SK-N-SH treated with all-trans-retinoic acid at 6 μM for 48 hours (cell line): Measurements from ENCODE around the gene TOB1.

Source experiments
- BACH2 ChIP-seq: fragments of 250-450 bp; sonication (Bioruptor Pico); IDR thresholded peaks from 2 replicates; pipeline ENCODE4 v1.9.0; 2021; ENCODE audit warnings: mild to moderate bottlenecking, borderline replicate concordance
- CREB5 ChIP-seq: fragments of 250-450 bp; sonication (Bioruptor Pico); IDR thresholded peaks from 2 replicates; pipeline ENCODE4 v1.5.1; 2020; ENCODE audit warnings: low read depth, mild to moderate bottlenecking, moderate library complexity
- ESRRG ChIP-seq: fragments of 250-450 bp; sonication (Bioruptor Pico); IDR thresholded peaks from 2 replicates; pipeline ENCODE4 v1.6.1; 2021; ENCODE audit warnings: mild to moderate bottlenecking
- ISL1 ChIP-seq: fragments of 250-450 bp; sonication (Bioruptor Pico); IDR thresholded peaks from 2 replicates; pipeline ENCODE4 v2.1.2; 2022; ENCODE audit warnings: mild to moderate bottlenecking, moderate library complexity
- PATZ1 ChIP-seq: fragments of 250-450 bp; sonication (Bioruptor Pico); IDR thresholded peaks from 2 replicates; pipeline ENCODE4 v1.8.0; 2020; ENCODE audit warnings: mild to moderate bottlenecking, moderate library complexity, borderline replicate concordance
- POU6F1 ChIP-seq: fragments of 250-450 bp; sonication (Bioruptor Pico); IDR thresholded peaks from 2 replicates; pipeline ENCODE4 v1.8.0; 2021; ENCODE audit warnings: low read depth, mild to moderate bottlenecking, moderate library complexity, borderline replicate concordance
- RARB ChIP-seq: fragments of 250-450 bp; sonication (Bioruptor Pico); IDR thresholded peaks from 2 replicates; pipeline ENCODE4 v1.8.0; 2021; ENCODE audit warnings: mild to moderate bottlenecking, moderate library complexity
- ZFP3 ChIP-seq: fragments of 250-450 bp; sonication (Bioruptor Pico); IDR thresholded peaks from 2 replicates; pipeline ENCODE4 v1.5.0; 2020; ENCODE audit warnings: mild to moderate bottlenecking, moderate library complexity
- ZFP30 ChIP-seq: fragments of 450-650 bp; formaldehyde crosslinking; IDR thresholded peaks from 2 replicates; pipeline ENCODE4 v1.5.0; 2022; ENCODE audit warnings: mild to moderate bottlenecking, moderate library complexity
- ZNF565 ChIP-seq: fragments of 450-650 bp; formaldehyde crosslinking; conservative IDR thresholded peaks from 2 replicates; pipeline ENCODE4 v1.5.0; 2020; ENCODE audit warnings: low read depth, mild to moderate bottlenecking, moderate library complexity
- ZNF70 ChIP-seq: fragments of 450-650 bp; formaldehyde crosslinking; IDR thresholded peaks from 2 replicates; pipeline ENCODE4 v1.5.0; 2020; ENCODE audit warnings: mild to moderate bottlenecking, moderate library complexity
- ZNF8 ChIP-seq: fragments of 450-650 bp; formaldehyde crosslinking; IDR thresholded peaks from 2 replicates; pipeline ENCODE4 v1.5.0; 2020; ENCODE audit warnings: mild to moderate bottlenecking, moderate library complexity
- TF ChIP-seq, protein P1 (sequence below): fragments of 250-450 bp; sonication (Bioruptor Pico); IDR thresholded peaks from 2 replicates; pipeline ENCODE4 v1.5.1; 2021; ENCODE audit warnings: mild to moderate bottlenecking, moderate library complexity
- TF ChIP-seq, protein P2 (sequence below): fragments of 250-450 bp; sonication (Bioruptor Pico); IDR thresholded peaks from 2 replicates; pipeline ENCODE4 v1.5.0; 2020; ENCODE audit warnings: mild to moderate bottlenecking, moderate library complexity

DNA sequence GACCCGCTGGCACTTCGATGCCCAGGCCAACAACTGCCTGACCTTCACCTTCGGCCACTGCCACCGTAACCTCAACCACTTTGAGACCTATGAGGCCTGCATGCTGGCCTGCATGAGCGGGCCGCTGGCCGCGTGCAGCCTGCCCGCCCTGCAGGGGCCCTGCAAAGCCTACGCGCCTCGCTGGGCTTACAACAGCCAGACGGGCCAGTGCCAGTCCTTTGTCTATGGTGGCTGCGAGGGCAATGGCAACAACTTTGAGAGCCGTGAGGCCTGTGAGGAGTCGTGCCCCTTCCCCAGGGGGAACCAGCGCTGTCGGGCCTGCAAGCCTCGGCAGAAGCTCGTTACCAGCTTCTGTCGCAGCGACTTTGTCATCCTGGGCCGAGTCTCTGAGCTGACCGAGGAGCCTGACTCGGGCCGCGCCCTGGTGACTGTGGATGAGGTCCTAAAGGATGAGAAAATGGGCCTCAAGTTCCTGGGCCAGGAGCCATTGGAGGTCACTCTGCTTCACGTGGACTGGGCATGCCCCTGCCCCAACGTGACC, 25.8 kb downstream of the TOB1 start:
- TF ChIP-seq ZNF8 = no peak
- no peak for TF ChIP-seq RARB (CRISPR knock-in tag)
- no peak for TF ChIP-seq CREB5 (CRISPR knock-in tag)
- no peak for TF ChIP-seq ZFP3 (CRISPR knock-in tag)
- TF ChIP-seq BACH2 (CRISPR knock-in tag) = no peak
- TF ChIP-seq, protein P1, sequence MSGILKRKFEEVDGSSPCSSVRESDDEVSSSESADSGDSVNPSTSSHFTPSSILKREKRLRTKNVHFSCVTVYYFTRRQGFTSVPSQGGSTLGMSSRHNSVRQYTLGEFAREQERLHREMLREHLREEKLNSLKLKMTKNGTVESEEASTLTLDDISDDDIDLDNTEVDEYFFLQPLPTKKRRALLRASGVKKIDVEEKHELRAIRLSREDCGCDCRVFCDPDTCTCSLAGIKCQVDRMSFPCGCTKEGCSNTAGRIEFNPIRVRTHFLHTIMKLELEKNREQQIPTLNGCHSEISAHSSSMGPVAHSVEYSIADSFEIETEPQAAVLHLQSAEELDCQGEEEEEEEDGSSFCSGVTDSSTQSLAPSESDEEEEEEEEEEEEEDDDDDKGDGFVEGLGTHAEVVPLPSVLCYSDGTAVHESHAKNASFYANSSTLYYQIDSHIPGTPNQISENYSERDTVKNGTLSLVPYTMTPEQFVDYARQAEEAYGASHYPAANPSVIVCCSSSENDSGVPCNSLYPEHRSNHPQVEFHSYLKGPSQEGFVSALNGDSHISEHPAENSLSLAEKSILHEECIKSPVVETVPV (CRISPR knock-in tag) = no peak
- no peak for TF ChIP-seq ZFP30 (CRISPR knock-in tag)
- TF ChIP-seq ESRRG (CRISPR knock-in tag) = no peak
- no peak for TF ChIP-seq PATZ1 (CRISPR knock-in tag)
- no peak for TF ChIP-seq ZNF565 (CRISPR knock-in tag)
- no peak for TF ChIP-seq POU6F1 (CRISPR knock-in tag)
- TF ChIP-seq, protein P2, sequence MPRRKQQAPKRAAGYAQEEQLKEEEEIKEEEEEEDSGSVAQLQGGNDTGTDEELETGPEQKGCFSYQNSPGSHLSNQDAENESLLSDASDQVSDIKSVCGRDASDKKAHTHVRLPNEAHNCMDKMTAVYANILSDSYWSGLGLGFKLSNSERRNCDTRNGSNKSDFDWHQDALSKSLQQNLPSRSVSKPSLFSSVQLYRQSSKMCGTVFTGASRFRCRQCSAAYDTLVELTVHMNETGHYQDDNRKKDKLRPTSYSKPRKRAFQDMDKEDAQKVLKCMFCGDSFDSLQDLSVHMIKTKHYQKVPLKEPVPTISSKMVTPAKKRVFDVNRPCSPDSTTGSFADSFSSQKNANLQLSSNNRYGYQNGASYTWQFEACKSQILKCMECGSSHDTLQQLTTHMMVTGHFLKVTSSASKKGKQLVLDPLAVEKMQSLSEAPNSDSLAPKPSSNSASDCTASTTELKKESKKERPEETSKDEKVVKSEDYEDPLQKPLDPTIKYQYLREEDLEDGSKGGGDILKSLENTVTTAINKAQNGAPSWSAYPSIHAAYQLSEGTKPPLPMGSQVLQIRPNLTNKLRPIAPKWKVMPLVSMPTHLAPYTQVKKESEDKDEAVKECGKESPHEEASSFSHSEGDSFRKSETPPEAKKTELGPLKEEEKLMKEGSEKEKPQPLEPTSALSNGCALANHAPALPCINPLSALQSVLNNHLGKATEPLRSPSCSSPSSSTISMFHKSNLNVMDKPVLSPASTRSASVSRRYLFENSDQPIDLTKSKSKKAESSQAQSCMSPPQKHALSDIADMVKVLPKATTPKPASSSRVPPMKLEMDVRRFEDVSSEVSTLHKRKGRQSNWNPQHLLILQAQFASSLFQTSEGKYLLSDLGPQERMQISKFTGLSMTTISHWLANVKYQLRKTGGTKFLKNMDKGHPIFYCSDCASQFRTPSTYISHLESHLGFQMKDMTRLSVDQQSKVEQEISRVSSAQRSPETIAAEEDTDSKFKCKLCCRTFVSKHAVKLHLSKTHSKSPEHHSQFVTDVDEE (CRISPR knock-in tag) = no peak
- TF ChIP-seq ISL1 (CRISPR knock-in tag) = no peak
- no peak for TF ChIP-seq ZNF70
